HG02759 (cell line): Measurements from ENCODE around the gene TNNT3.
"Not testable (repeated sequence)": the region's sequence is repeated elsewhere in the genome, so short reads cannot be mapped to it uniquely, and the experiment has no call there.

Experiments used
- ATAC-seq: cut with Tn5 transposase; IDR thresholded peaks from one replicate; pipeline ENCODE4 v1.9.1; 2021; ENCODE audit warnings: mild to moderate bottlenecking, moderate library complexity; ENCODE audit not compliant: unreplicated experiment

TNNT3 gene

GRCh38 chr11:1919391-1920127, at the start of gene TNNT3:
Gene TNNT3 (plus strand): TSS chr11:1919703. CDS start chr11:1922875, 3,172 bp downstream.
- ATAC-seq = no peak

GRCh38 chr11:1870326-1870696, 49.2 kb upstream of the TNNT3 start:
- ATAC-seq = no peak

GRCh38 chr11:1870721-1871466, 48.6 kb upstream of the TNNT3 start:
- ATAC-seq = no peak

GRCh38 chr11:1871531-1871930, 48.0 kb upstream of the TNNT3 start:
- ATAC-seq = no peak

- ATAC-seq = no peak
These were observed 47.1 kb upstream of the TNNT3 start for GRCh38 chr11:1872267-1872985.

GRCh38 chr11:1873048-1873812, 46.3 kb upstream of the TNNT3 start:
- no peak for ATAC-seq

GRCh38 chr11:1873813-1874150, 45.7 kb upstream of the TNNT3 start:
- ATAC-seq = not testable (repeated sequence)

GRCh38 chr11:1874441-1875092, 44.9 kb upstream of the TNNT3 start:
- ATAC-seq = not testable (repeated sequence)

- ATAC-seq = no peak
These were observed 44.2 kb upstream of the TNNT3 start for GRCh38 chr11:1875093-1875850.

- not testable (repeated sequence) for ATAC-seq
These were observed 43.6 kb upstream of the TNNT3 start for GRCh38 chr11:1875851-1876301.

- ATAC-seq = no peak
These were observed 43.0 kb upstream of the TNNT3 start for GRCh38 chr11:1876361-1877063.

- no peak for ATAC-seq
These were observed 42.0 kb upstream of the TNNT3 start for GRCh38 chr11:1877211-1878136.

GRCh38 chr11:1878137-1879031, 41.1 kb upstream of the TNNT3 start:
- ATAC-seq = no peak

GRCh38 chr11:1879342-1879940, 40.1 kb upstream of the TNNT3 start:
- no peak for ATAC-seq

- no peak for ATAC-seq
These were observed 39.4 kb upstream of the TNNT3 start for GRCh38 chr11:1879941-1880720.
